Panc1 (cell line): ENCODE data around the gene SGCE. TPM values are rescaled to one million over a fixed set of nuclear protein-coding genes. Genes with fewer than 3 reads are reported as not detected.

Experiments used
- ATAC-seq: fragments of 200-7000 bp; cut with Tn5 transposase; 2 replicates; pipeline ENCODE4 v1.9.1; 2020; ENCODE audit warnings: mild to moderate bottlenecking, moderate library complexity
- BruUV-seq: library from RNA; stranded (reverse); fragments of 400-500 nt; replicated peaks from 2 replicates; lab custom pipeline; 2021; lab: Mats Ljungman, UMichigan
- CTCF ChIA-PET: fragments of 300-600 bp; sonication (Branson Sonifier 250); formaldehyde crosslinking; loops from one replicate; lab custom pipeline; 2022; ENCODE audit warnings: antibody characterized with exemption; lab: Charles Lee
- POLR2A ChIA-PET: fragments of 300-600 bp; sonication (Branson Sonifier 250); formaldehyde crosslinking; loops from one replicate; lab custom pipeline; 2022; ENCODE audit warnings: antibody characterized with exemption; lab: Charles Lee
- DNase-seq: peaks from one replicate; pipeline ENCODE4 v3.0.0-alpha.2; 2010; ENCODE audit warnings: low read depth, low spot score
- H3K27ac ChIP-seq: 2 replicates; pipeline ENCODE4 v1.5.1; 2011; ENCODE audit warnings: mild to moderate bottlenecking, low read length, inconsistent platforms
- H3K27me3 ChIP-seq: fragments of 200-500 bp; sonication (Bioruptor generic); 2 replicates; pipeline ENCODE4 v1.6.0; 2014; ENCODE audit warnings: low read length, inconsistent platforms; ENCODE audit not compliant: control insufficient read depth, insufficient read depth
- H3K36me3 ChIP-seq: fragments of 200-500 bp; sonication (Bioruptor generic); 2 replicates; pipeline ENCODE4 v1.5.1; 2014; ENCODE audit warnings: inconsistent platforms, mild to moderate bottlenecking, low read length, moderate library complexity; ENCODE audit not compliant: control insufficient read depth, insufficient read depth
- H3K4me1 ChIP-seq: 2 replicates; pipeline ENCODE4 v1.5.1; 2011; ENCODE audit warnings: inconsistent platforms, mild to moderate bottlenecking, low read length, moderate library complexity; ENCODE audit not compliant: control insufficient read depth, insufficient read depth
- H3K4me3 ChIP-seq, 2 experiments: 2 replicates each; pipeline ENCODE4 v1.5.1; 2011 to 2012; ENCODE audit warnings: low read depth in 2 of 2, low read length in 2 of 2, mild to moderate bottlenecking in 2 of 2, inconsistent platforms in 1 of 2, moderate library complexity in 1 of 2
- H3K9me3 ChIP-seq: fragments of 200-500 bp; sonication (Bioruptor generic); 2 replicates; pipeline ENCODE4 v1.5.1; 2014; ENCODE audit warnings: low read depth, mild to moderate bottlenecking, inconsistent platforms, low read length, moderate library complexity; ENCODE audit not compliant: control insufficient read depth, insufficient read depth
- POLR2AphosphoS5 ChIP-seq: IDR thresholded peaks from 2 replicates; pipeline ENCODE4 v1.6.1; 2012; ENCODE audit warnings: mild to moderate bottlenecking, low read depth, low read length, moderate library complexity
- SIN3A ChIP-seq: IDR thresholded peaks from 2 replicates; pipeline ENCODE4 v1.6.1; 2012; ENCODE audit warnings: low read depth, mild to moderate bottlenecking, low read length, moderate library complexity, borderline replicate concordance; ENCODE audit not compliant: insufficient read depth
- TCF7L2 ChIP-seq: IDR thresholded peaks from 2 replicates; pipeline ENCODE4 v1.6.1; 2011; ENCODE audit warnings: mild to moderate bottlenecking, low read depth, low read length, inconsistent platforms
- in situ Hi-C: cut with HindIII; loops from 2 replicates; pipeline ENCODE4 v1.10.0; 2016; ENCODE audit warnings: low sequenced_read_pairs, low pct_unique_long_range_greater_than_20kb
- intact Hi-C: fragments of 100-400 bp; cut with micrococcal nuclease; formaldehyde crosslinking; loops from one replicate; pipeline ENCODE4 v1.10.0; 2022; ENCODE audit not compliant: unreplicated experiment
- total RNA-seq: library from RNA; stranded (reverse); gene quantifications from one replicate; pipeline ENCODE4 v1.2.1, GENCODE V29; 2021; ENCODE audit not compliant: unreplicated experiment
- TF ChIP-seq, protein P1 (sequence below), 2 experiments: IDR thresholded peaks; 2 replicates each; pipeline ENCODE4 v1.6.1; 2011 to 2012; ENCODE audit warnings: low read depth in 2 of 2, control low read depth in 1 of 2, low read length in 1 of 2, mild to moderate bottlenecking in 1 of 2, moderate library complexity in 1 of 2; ENCODE audit not compliant: insufficient read depth in 1 of 2
- TF ChIP-seq, protein P2 (sequence below): fragments of 450-650 bp; IDR thresholded peaks from 2 replicates; pipeline ENCODE4 v1.5.1; 2017; ENCODE audit warnings: mild to moderate bottlenecking

The SGCE gene
- total RNA-seq, 1 experiment from 2014 or later, result 32.0 TPM

DNA sequence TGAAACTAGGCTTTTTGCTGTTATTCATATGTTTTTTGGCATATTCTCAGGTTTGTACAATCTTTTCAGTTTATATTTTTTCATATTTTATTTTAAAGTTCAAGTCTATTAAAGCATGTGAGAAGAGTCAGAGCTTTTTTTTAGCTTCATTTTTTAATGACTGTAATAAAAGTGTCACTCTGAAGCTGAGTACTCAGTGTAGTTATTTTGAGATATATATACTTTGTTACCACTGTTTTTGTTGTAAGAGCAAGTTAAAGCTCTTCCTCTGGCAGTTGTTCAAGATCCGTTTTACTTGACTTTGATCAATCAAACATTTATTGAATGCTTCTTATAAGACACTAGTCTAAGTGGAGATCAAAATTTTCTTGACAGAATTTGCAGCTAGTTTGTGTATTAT lies 108.8 kb downstream of the SGCE start:
- H3K4me3 ChIP-seq, result no peak overlapping the region
- in situ Hi-C loops (no loop called here), intact Hi-C loops (no loop called here)
- BruUV-seq, result no TSS peak
- H3K4me1 ChIP-seq, result no peaks in the 10 kb centered on the region
- CTCF ChIA-PET, result interaction anchor here (1.0 kb wide), 1 partner anchor 1143 kb away, joined by 6 read pairs; no protein-coding TSS in a partner anchor
- DNase-seq, result no peak
- H3K36me3 ChIP-seq, result 0 out of 2 replicates have a peak, but pooled peaks cover 2% of the 10 kb centered on the region
- no peak overlapping the region for H3K27ac ChIP-seq
- ATAC-seq, result no peak
- TF ChIP-seq POLR2AphosphoS5 (no peak), TCF7L2 (no peak), SIN3A (no peak)
- TF ChIP-seq, protein P1, sequence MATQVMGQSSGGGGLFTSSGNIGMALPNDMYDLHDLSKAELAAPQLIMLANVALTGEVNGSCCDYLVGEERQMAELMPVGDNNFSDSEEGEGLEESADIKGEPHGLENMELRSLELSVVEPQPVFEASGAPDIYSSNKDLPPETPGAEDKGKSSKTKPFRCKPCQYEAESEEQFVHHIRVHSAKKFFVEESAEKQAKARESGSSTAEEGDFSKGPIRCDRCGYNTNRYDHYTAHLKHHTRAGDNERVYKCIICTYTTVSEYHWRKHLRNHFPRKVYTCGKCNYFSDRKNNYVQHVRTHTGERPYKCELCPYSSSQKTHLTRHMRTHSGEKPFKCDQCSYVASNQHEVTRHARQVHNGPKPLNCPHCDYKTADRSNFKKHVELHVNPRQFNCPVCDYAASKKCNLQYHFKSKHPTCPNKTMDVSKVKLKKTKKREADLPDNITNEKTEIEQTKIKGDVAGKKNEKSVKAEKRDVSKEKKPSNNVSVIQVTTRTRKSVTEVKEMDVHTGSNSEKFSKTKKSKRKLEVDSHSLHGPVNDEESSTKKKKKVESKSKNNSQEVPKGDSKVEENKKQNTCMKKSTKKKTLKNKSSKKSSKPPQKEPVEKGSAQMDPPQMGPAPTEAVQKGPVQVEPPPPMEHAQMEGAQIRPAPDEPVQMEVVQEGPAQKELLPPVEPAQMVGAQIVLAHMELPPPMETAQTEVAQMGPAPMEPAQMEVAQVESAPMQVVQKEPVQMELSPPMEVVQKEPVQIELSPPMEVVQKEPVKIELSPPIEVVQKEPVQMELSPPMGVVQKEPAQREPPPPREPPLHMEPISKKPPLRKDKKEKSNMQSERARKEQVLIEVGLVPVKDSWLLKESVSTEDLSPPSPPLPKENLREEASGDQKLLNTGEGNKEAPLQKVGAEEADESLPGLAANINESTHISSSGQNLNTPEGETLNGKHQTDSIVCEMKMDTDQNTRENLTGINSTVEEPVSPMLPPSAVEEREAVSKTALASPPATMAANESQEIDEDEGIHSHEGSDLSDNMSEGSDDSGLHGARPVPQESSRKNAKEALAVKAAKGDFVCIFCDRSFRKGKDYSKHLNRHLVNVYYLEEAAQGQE (IDR thresholded peaks at IDR 0.05; ENCODE audit: insufficient read depth in 1 of 2, low read depth in 2 of 2, low read length in 1 of 2), result no peak
- TF ChIP-seq, protein P2, sequence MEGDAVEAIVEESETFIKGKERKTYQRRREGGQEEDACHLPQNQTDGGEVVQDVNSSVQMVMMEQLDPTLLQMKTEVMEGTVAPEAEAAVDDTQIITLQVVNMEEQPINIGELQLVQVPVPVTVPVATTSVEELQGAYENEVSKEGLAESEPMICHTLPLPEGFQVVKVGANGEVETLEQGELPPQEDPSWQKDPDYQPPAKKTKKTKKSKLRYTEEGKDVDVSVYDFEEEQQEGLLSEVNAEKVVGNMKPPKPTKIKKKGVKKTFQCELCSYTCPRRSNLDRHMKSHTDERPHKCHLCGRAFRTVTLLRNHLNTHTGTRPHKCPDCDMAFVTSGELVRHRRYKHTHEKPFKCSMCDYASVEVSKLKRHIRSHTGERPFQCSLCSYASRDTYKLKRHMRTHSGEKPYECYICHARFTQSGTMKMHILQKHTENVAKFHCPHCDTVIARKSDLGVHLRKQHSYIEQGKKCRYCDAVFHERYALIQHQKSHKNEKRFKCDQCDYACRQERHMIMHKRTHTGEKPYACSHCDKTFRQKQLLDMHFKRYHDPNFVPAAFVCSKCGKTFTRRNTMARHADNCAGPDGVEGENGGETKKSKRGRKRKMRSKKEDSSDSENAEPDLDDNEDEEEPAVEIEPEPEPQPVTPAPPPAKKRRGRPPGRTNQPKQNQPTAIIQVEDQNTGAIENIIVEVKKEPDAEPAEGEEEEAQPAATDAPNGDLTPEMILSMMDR, result no peak
- no peaks in the 10 kb centered on the region for H3K9me3 ChIP-seq
- H3K27me3 ChIP-seq, result no peaks in the 10 kb centered on the region
- POLR2A ChIA-PET, result no interaction called here

DNA sequence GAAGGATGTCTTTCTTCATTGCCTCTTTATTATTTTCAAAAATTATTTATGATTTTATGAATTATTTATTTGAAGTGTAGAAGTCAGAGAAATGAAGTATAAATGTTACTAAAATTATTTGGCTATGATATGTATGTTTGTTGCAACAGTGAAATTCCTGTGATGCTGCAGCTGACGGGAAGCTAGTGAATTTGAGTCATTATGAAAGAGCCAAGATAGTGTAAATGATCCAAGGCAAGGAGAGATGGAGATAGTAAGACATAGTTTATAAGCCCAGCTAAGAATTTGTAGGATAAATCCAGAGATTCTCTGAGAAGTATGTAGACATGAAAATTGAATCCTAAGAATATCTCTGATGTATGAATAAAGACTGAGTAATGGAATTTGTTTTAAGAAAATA lies 115.5 kb downstream of the SGCE start:
- in situ Hi-C loops, result no loop called here

More for the DNA sequence above, 115.5 kb downstream of the SGCE start:
- ChIA-PET CTCF (no interaction called here), POLR2A (no interaction called here)
- H3K9me3 ChIP-seq, result no peaks in the 10 kb centered on the region
- H3K4me1 ChIP-seq, result no peaks in the 10 kb centered on the region
- DNase-seq (no peak), ATAC-seq (no peak)
- H3K27ac ChIP-seq, result no peak overlapping the region
- no peaks in the 10 kb centered on the region for H3K27me3 ChIP-seq
- intact Hi-C loops, result no loop called here
- TF ChIP-seq SIN3A (no peak), POLR2AphosphoS5 (no peak), TCF7L2 (no peak)
- TF ChIP-seq, protein P1 (IDR thresholded peaks at IDR 0.05; ENCODE audit: insufficient read depth in 1 of 2, low read depth in 2 of 2, low read length in 1 of 2), result no peak
- TF ChIP-seq, protein P2, result no peak
- BruUV-seq, result no TSS peak
- H3K36me3 ChIP-seq, result no peaks in the 10 kb centered on the region; the same call in none of the 2 replicates
- no peak overlapping the region for H3K4me3 ChIP-seq

Other genes with a start within 250 kb of the SGCE start
- 14.7 TPM for gene CASD1, start 146.3 kb downstream of the SGCE start, total RNA-seq